Peyer's patch (tissue), 4 donors: ENCODE results near the gene PLK3. TPM values are rescaled to one million over a fixed set of nuclear protein-coding genes. Genes with fewer than 3 reads are reported as not detected.
"Not testable (repeated sequence)": the region's sequence is repeated elsewhere in the genome, so short reads cannot be mapped to it uniquely, and the experiment has no call there.

Experiments used
- DNase-seq, 3 donors: peaks; one replicate each; pipeline ENCODE4 v3.0.0-alpha.2; 2017 to 2019
- H3K27ac ChIP-seq, 4 donors: fragments of 200-600 bp; sonication (generic); one replicate each; pipeline ENCODE4 v1.5.1; 2016 to 2019
- H3K27me3 ChIP-seq, 2 donors: fragments of 200-600 bp; sonication (generic); one replicate each; pipeline ENCODE4 v1.5.1; 2019
- H3K36me3 ChIP-seq, 3 donors: fragments of 200-600 bp; sonication (generic); one replicate each; pipeline ENCODE4 v1.5.1; 2016 to 2019
- H3K4me1 ChIP-seq, 4 donors: fragments of 200-600 bp; sonication (generic); one replicate each; pipeline ENCODE4 v1.5.1; 2016 to 2019
- H3K4me3 ChIP-seq, 4 donors: fragments of 200-600 bp; sonication (generic); 1 replicate in 3 of 4; 2 replicates in 1 of 4; pipeline ENCODE4 v1.5.1; 2016 to 2019; ENCODE audit warnings: mild to moderate bottlenecking in 1 of 4
- H3K9me3 ChIP-seq, 4 donors: fragments of 200-600 bp; sonication (generic); one replicate each; pipeline ENCODE4 v1.5.1; 2016 to 2019; ENCODE audit warnings: mild to moderate bottlenecking in 1 of 4
- POLR2A ChIP-seq, 2 donors: fragments of 450-650 bp; IDR thresholded peaks; one replicate each; pipeline ENCODE4 v1.5.1; 2017; ENCODE audit warnings: antibody characterized with exemption in 2 of 2, mild to moderate bottlenecking in 2 of 2, moderate library complexity in 2 of 2
- total RNA-seq, 4 donors: library from RNA; depleted of rRNA; stranded (reverse); fragments of >200 nt; gene quantifications; one replicate each; pipeline ENCODE4 v1.1.0, GENCODE V29; 2016
- TF ChIP-seq, protein P1 (sequence below), 6 experiments: fragments of 450-650 bp in 4 of 6; fragments of 200-600 bp in 2 of 6; sonication (generic) in 1 of 6; IDR thresholded peaks; one replicate each; pipeline ENCODE4 v1.5.1; 2017 to 2019; ENCODE audit warnings: antibody characterized with exemption in 6 of 6, mild to moderate bottlenecking in 3 of 6, moderate library complexity in 1 of 6

The PLK3 gene
- total RNA-seq, 4 donors from 2014 or later, result 7.7 to 28.1 (median 23.5) TPM

- DNase-seq, result no peak
- TF ChIP-seq, protein P1, sequence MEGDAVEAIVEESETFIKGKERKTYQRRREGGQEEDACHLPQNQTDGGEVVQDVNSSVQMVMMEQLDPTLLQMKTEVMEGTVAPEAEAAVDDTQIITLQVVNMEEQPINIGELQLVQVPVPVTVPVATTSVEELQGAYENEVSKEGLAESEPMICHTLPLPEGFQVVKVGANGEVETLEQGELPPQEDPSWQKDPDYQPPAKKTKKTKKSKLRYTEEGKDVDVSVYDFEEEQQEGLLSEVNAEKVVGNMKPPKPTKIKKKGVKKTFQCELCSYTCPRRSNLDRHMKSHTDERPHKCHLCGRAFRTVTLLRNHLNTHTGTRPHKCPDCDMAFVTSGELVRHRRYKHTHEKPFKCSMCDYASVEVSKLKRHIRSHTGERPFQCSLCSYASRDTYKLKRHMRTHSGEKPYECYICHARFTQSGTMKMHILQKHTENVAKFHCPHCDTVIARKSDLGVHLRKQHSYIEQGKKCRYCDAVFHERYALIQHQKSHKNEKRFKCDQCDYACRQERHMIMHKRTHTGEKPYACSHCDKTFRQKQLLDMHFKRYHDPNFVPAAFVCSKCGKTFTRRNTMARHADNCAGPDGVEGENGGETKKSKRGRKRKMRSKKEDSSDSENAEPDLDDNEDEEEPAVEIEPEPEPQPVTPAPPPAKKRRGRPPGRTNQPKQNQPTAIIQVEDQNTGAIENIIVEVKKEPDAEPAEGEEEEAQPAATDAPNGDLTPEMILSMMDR (IDR thresholded peaks at IDR 0.05), result no peak
- no peak for TF ChIP-seq POLR2A (IDR thresholded peaks at IDR 0.05)
Measured at GRCh38 chr1:44832056-44832705, 32.0 kb downstream of the PLK3 start.

GRCh38 chr1:44834328-44834727 lies 34.2 kb downstream of the PLK3 start:
- Histone ChIP-seq H3K27ac (no peak overlapping the region), H3K9me3 (no peaks in the 10 kb centered on the region), H3K4me3 (no peak overlapping the region), H3K27me3 (no peaks in the 10 kb centered on the region), H3K4me1 (no peaks in the 10 kb centered on the region), H3K36me3 (no peaks in the 10 kb centered on the region)
- no peak for DNase-seq
- TF ChIP-seq, protein P1 (IDR thresholded peaks at IDR 0.05), result no peak
- TF ChIP-seq POLR2A (IDR thresholded peaks at IDR 0.05), result no peak

More at GRCh38 chr1:44832056-44832705, 32.0 kb downstream of the PLK3 start:
- no peak overlapping the region for H3K27ac ChIP-seq
- H3K4me3 ChIP-seq, result no peak overlapping the region
- H3K4me1 ChIP-seq, result no peaks in the 10 kb centered on the region
- H3K9me3 ChIP-seq, result no peaks in the 10 kb centered on the region
- no peaks in the 10 kb centered on the region for H3K36me3 ChIP-seq
- H3K27me3 ChIP-seq, result no peaks in the 10 kb centered on the region

- Histone ChIP-seq H3K4me3 (no peak overlapping the region), H3K9me3 (no peaks in the 10 kb centered on the region), H3K4me1 (no peaks in the 10 kb centered on the region), H3K27me3 (no peaks in the 10 kb centered on the region), H3K36me3 (no peaks in the 10 kb centered on the region), H3K27ac (no peak overlapping the region)
- DNase-seq, result peak; percentile 86 to 96 (median 93)
- no peak for TF ChIP-seq POLR2A (IDR thresholded peaks at IDR 0.05)
- TF ChIP-seq, protein P1 (IDR thresholded peaks at IDR 0.05), result peak; percentile 68 to 87 (median 77)
Measured at GRCh38 chr1:44835738-44836675, 35.8 kb downstream of the PLK3 start.

- H3K27me3 ChIP-seq, H3K27ac ChIP-seq, H3K4me1 ChIP-seq, H3K4me3 ChIP-seq, H3K9me3 ChIP-seq, H3K36me3 ChIP-seq, DNase-seq: not testable (repeated sequence)
Measured at GRCh38 chr1:44838294-44838693, 38.1 kb downstream of the PLK3 start.

DNA sequence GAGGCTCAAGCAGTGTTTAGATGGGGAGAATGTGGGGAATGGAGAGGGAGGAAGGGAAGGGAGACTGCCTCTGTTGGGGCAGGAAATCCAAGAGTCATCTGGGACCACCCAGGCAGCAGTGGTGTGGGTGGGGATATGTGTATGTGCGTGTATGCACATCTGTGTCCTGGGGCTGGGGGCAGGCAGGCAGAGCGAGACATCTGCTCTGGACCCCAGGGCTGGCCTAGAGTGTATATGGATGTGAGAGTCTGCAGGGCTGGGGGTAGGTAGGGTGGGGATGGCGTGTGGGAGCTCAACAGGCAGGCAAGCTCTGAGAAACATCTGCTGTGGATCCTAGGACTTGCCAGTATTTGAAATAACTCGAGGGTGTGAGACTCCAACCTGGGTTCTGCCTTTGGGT lies 39.4 kb downstream of the PLK3 start:
- H3K27me3 ChIP-seq, result peaks cover 0 to 4% of the 10 kb centered on the region in 2 donors
- H3K27ac ChIP-seq, result no peak overlapping the region
- H3K9me3 ChIP-seq, result no peaks in the 10 kb centered on the region
- no peak overlapping the region for H3K4me3 ChIP-seq
- TF ChIP-seq POLR2A (IDR thresholded peaks at IDR 0.05), result no peak
- TF ChIP-seq, protein P1 (IDR thresholded peaks at IDR 0.05), result no peak
- peaks cover 0 to 11% (median 9%) of the 10 kb centered on the region in 4 donors for H3K4me1 ChIP-seq
- no peak for DNase-seq
- no peaks in the 10 kb centered on the region for H3K36me3 ChIP-seq

GRCh38 chr1:44842486-44842861 lies 42.3 kb downstream of the PLK3 start:
- TF ChIP-seq, protein P1 (IDR thresholded peaks at IDR 0.05), result no peak
- no peak for TF ChIP-seq POLR2A (IDR thresholded peaks at IDR 0.05)
- DNase-seq, result no peak
- H3K4me3 ChIP-seq, result peak overlapping the region; percentile 27 to 63 (median 51)

More at GRCh38 chr1:44842486-44842861, 42.3 kb downstream of the PLK3 start:
- H3K9me3 ChIP-seq, result no peaks in the 10 kb centered on the region
- H3K4me1 ChIP-seq, result peaks cover 0 to 11% (median 9%) of the 10 kb centered on the region in 4 donors
- peak overlapping the region in 3 of 4 donors; percentile 4 to 38 (median 21) for H3K27ac ChIP-seq
- no peaks in the 10 kb centered on the region for H3K36me3 ChIP-seq
- peaks cover 0 to 4% of the 10 kb centered on the region in 2 donors for H3K27me3 ChIP-seq
